BE2C (cell line): Measurements from ENCODE around the gene PDPK1.
A peak's percentile ranks its signal among the peaks of the same experiment; 100 is the strongest.

Experiments
- DNase-seq: peaks from one replicate; pipeline ENCODE4 v3.0.0-alpha.2; 2020
- H3K27me3 ChIP-seq: fragments of 250-450 bp; sonication (Bioruptor Pico); 2 replicates; pipeline ENCODE4 v1.5.1; 2020; ENCODE audit warnings: mild to moderate bottlenecking
- H3K36me3 ChIP-seq: fragments of 250-450 bp; sonication (Bioruptor Pico); 2 replicates; pipeline ENCODE4 v1.5.1; 2020; ENCODE audit warnings: mild to moderate bottlenecking
- H3K4me1 ChIP-seq: fragments of 250-450 bp; sonication (Bioruptor Pico); 2 replicates; pipeline ENCODE4 v1.5.1; 2020
- H3K4me3 ChIP-seq: 2 replicates; pipeline ENCODE4 v1.5.1; 2011; ENCODE audit warnings: low read depth, low read length
- H3K9me3 ChIP-seq: fragments of 250-450 bp; sonication (Bioruptor Pico); 2 replicates; pipeline ENCODE4 v1.5.1; 2020
- TF ChIP-seq, protein P1 (sequence below): IDR thresholded peaks from 2 replicates; pipeline ENCODE4 v1.5.1; 2012; ENCODE audit warnings: mild to moderate bottlenecking, low read depth, low read length

Gene PDPK1

DNA sequence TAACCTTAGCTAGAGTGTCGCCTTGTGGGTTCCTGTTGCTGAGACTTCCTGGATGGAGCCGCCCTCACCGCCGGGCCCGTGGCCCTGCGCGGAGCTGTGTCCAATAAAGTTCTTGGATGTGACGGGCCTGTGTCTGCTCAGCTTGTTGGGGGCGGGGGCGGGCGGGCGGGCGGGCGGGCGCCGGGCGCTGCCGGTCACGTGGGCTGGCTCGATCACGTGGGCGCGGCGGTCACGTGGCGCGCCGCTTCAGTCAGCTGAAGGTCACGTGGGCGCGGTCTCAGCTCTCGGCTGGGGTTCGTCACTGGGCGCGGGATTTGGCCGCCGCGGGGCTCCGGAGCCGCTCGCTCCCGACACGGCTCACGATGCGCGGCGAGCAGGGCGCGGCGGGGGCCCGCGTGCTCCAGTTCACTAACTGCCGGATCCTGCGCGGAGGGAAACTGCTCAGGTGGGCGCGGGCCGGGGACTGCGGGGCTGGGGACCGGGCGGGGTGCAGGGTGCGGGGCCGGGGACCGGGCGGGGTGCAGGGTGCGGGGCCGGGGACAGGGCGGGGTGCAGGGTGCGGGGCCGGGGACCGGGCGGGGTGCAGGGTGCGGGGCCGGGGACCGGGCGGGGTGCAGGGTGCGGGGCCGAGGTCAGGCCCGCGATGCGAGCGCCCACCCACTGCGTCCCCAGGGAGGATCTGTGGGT, 17.6 kb upstream of the PDPK1 start, which contains the start of gene AMDHD2:
TSS of gene AMDHD2 (plus strand) at position 275 of the 687 bp plus-strand sequence. CDS start at position 363, 88 bp downstream.
- TF ChIP-seq, protein P1, sequence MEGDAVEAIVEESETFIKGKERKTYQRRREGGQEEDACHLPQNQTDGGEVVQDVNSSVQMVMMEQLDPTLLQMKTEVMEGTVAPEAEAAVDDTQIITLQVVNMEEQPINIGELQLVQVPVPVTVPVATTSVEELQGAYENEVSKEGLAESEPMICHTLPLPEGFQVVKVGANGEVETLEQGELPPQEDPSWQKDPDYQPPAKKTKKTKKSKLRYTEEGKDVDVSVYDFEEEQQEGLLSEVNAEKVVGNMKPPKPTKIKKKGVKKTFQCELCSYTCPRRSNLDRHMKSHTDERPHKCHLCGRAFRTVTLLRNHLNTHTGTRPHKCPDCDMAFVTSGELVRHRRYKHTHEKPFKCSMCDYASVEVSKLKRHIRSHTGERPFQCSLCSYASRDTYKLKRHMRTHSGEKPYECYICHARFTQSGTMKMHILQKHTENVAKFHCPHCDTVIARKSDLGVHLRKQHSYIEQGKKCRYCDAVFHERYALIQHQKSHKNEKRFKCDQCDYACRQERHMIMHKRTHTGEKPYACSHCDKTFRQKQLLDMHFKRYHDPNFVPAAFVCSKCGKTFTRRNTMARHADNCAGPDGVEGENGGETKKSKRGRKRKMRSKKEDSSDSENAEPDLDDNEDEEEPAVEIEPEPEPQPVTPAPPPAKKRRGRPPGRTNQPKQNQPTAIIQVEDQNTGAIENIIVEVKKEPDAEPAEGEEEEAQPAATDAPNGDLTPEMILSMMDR, result no peak
- H3K9me3 ChIP-seq, result no peaks in the 10 kb centered on the region
- peak; percentile 95 for DNase-seq
- no peaks in the 10 kb centered on the region for H3K27me3 ChIP-seq
- H3K4me3 ChIP-seq, result peak within 1 kb of the TSS; percentile 73
- H3K36me3 ChIP-seq, result peaks cover 32% of the 10 kb centered on the region
- H3K4me1 ChIP-seq, result peaks cover 3% of the 10 kb centered on the region; the same call in 1 of the 2 replicates

DNA sequence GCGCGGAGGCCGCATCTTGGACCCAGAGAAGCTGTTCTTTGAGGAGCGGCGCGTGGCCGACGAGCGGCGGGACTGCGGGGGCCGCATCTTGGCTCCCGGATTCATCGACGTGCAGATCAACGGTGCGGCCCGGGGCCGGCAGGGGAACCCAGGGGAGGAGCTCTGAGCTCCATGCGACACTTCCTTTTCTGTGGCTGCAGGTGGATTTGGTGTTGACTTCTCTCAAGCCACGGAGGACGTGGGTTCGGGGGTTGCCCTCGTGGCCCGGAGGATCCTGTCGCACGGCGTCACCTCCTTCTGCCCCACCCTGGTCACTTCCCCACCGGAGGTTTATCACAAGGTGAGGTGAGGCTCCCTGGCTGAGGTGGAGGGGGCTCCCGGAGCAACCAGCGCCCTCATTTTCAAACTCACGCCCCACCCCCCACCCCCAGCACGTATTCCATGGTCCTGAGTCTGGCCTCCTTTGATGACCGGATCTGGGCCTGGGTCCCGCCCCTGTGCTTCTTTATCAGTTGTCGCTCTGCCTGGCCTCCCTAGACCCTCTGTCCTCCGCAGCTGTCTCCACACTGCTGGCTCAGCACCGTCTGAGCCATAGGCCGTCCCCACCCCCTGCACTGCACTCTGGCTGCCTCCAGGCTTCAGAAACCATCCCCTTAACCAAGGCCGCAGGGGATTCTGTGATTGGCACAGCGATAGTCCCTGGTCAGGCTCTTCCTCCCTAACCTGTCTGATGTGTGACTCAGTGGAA, 16.9 kb upstream of the PDPK1 start:
- DNase-seq, result no peak
- Histone ChIP-seq H3K4me3 (peak overlapping the region; percentile 73), H3K27me3 (no peaks in the 10 kb centered on the region), H3K4me1 (peaks cover 3% of the 10 kb centered on the region; the same call in 1 of the 2 replicates), H3K9me3 (no peaks in the 10 kb centered on the region), H3K36me3 (peaks cover 32% of the 10 kb centered on the region)
- TF ChIP-seq, protein P1, result no peak

DNA sequence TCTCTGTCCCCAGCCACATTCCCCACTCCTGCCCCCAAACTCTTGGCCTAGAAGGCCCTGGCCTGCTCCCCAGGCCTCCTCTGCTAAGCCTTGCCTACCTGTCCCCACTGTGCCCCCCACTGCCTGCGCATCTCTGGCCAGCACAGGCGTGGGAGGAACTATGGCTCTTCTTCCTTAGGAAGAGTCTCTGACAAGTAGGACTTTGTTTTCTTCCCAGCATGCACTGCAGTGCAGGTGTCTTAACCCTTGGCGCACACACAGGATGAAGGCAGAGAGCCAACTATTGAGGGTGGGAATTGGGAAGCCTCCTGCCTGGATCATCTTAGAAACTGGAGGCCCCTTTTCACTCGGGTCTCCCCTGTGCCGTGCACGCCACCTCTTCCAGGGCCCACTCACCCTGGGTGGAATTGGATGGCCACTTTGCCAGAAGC, 14.0 kb upstream of the PDPK1 start:
- H3K9me3 ChIP-seq, result no peaks in the 10 kb centered on the region
- H3K4me3 ChIP-seq, result no peak overlapping the region
- peaks cover 39% of the 10 kb centered on the region for H3K36me3 ChIP-seq
- TF ChIP-seq, protein P1, result no peak
- no peaks in the 10 kb centered on the region for H3K27me3 ChIP-seq
- DNase-seq, result no peak
- peaks cover 3% of the 10 kb centered on the region; the same call in 1 of the 2 replicates for H3K4me1 ChIP-seq

DNA sequence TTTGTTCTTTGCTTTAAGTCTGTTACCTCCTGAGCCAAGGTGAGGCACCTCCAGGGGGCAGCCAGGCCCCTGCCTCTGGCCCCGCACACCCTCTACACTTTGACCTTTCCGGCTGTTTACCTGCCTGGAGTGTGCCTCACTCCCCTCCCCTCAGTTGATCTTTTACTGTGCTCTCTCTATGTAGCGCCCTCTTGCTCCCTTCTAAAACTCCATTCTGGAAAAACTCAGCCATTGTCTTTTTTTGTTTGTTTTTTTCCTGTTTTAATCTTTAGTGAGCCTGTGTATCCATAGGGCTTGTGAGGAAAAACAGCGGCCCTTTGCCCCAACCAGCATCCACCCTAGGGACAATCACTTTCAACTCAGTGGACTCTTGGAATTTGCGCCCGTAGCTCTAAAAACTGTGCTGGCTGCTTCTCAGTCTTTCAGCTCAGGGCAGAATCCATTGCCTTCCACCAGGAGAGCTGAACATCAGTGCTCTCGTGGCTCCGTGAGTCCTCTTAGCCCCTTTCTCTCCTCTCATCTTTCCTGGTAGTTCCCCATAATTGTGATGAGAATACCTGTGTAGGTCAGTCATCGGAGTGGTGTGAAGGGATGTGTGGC, 13.4 kb upstream of the PDPK1 start:
- Histone ChIP-seq H3K4me3 (no peak overlapping the region), H3K36me3 (peaks cover 41% of the 10 kb centered on the region), H3K9me3 (no peaks in the 10 kb centered on the region), H3K27me3 (no peaks in the 10 kb centered on the region), H3K4me1 (peaks cover 1% of the 10 kb centered on the region; the same call in 1 of the 2 replicates)
- TF ChIP-seq, protein P1, result no peak
- DNase-seq, result no peak

DNA sequence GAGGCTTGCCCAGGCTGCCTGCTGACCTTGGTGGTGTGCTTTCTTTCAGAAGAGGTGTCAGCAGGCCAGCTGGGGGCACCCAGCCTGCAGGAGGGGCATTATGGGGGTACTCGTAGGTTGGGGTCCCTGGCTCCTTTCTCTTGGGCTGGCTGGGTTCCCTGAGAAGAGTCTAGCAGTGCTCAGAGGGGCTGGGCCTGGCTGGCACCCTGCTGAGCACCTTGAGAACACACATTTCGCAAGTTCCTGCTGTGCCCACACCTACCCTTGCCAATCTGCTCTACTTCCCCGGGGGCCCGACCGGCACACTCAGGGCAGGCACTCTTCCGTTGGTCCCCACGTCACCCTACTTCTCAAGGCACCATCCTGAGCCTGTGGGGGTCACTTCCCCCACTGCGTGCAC, 11.7 kb upstream of the PDPK1 start:
- Histone ChIP-seq H3K9me3 (no peaks in the 10 kb centered on the region), H3K4me3 (no peak overlapping the region), H3K4me1 (no peaks in the 10 kb centered on the region), H3K27me3 (no peaks in the 10 kb centered on the region), H3K36me3 (peaks cover 39% of the 10 kb centered on the region)
- DNase-seq, result no peak
- TF ChIP-seq, protein P1, result no peak
